Mucosa of rectum (tissue), 2 donors: ENCODE results near the gene SLC30A10.
"Not testable (repeated sequence)": the region's sequence is repeated elsewhere in the genome, so short reads cannot be mapped to it uniquely, and the experiment has no call there.

Experiments
- H3K27ac ChIP-seq, 2 donors: one replicate each; pipeline ENCODE4 v1.7.0; 2013; ENCODE audit warnings: inconsistent platforms in 2 of 2, low read depth in 2 of 2, low read length in 2 of 2
- H3K27me3 ChIP-seq, 2 donors: one replicate each; pipeline ENCODE4 v1.7.0; 2013; ENCODE audit warnings: low read length in 2 of 2; ENCODE audit not compliant: control insufficient read depth in 2 of 2, insufficient read depth in 2 of 2
- H3K36me3 ChIP-seq, 2 donors: one replicate each; pipeline ENCODE4 v1.7.0; 2013; ENCODE audit warnings: low read length in 2 of 2; ENCODE audit not compliant: control insufficient read depth in 2 of 2, insufficient read depth in 2 of 2
- H3K4me1 ChIP-seq, 2 donors: one replicate each; pipeline ENCODE4 v1.7.0; 2013; ENCODE audit warnings: low read length in 2 of 2, mild to moderate bottlenecking in 1 of 2; ENCODE audit not compliant: control insufficient read depth in 2 of 2, insufficient read depth in 2 of 2
- H3K4me3 ChIP-seq, 2 donors: one replicate each; pipeline ENCODE4 v1.7.0; 2013; ENCODE audit warnings: low read length in 2 of 2
- H3K9ac ChIP-seq, 2 donors: one replicate each; pipeline ENCODE4 v1.7.0; 2013; ENCODE audit warnings: low read length in 2 of 2, low read depth in 1 of 2, mild to moderate bottlenecking in 1 of 2
- H3K9me3 ChIP-seq, 2 donors: one replicate each; pipeline ENCODE4 v1.7.0; 2013; ENCODE audit warnings: low read length in 2 of 2; ENCODE audit not compliant: control insufficient read depth in 2 of 2
- donor health status: healthy.
- donor health status: Normal muscosa, but diverticular disease.

The SLC30A10 gene

GRCh38 chr1:219900882-219901281 is 27.5 kb downstream of the SLC30A10 start:
- Histone ChIP-seq H3K27ac (no peak overlapping the region), H3K36me3 (no peaks in the 10 kb centered on the region), H3K9me3 (no peaks in the 10 kb centered on the region), H3K4me3 (no peak overlapping the region), H3K9ac (no peak overlapping the region), H3K4me1 (peaks cover 0 to 4% of the 10 kb centered on the region in 2 donors), H3K27me3 (peaks cover 17 to 43% of the 10 kb centered on the region in 2 donors)

GRCh38 chr1:219900201-219900600 is 28.2 kb downstream of the SLC30A10 start:
- H3K9me3 ChIP-seq = no peaks in the 10 kb centered on the region
- H3K4me3 ChIP-seq = no peak overlapping the region
- peaks cover 12 to 36% of the 10 kb centered on the region in 2 donors for H3K27me3 ChIP-seq
- H3K36me3 ChIP-seq = no peaks in the 10 kb centered on the region
- H3K27ac ChIP-seq = no peak overlapping the region
- no peak overlapping the region for H3K9ac ChIP-seq
- H3K4me1 ChIP-seq = peaks cover 0 to 4% of the 10 kb centered on the region in 2 donors

DNA sequence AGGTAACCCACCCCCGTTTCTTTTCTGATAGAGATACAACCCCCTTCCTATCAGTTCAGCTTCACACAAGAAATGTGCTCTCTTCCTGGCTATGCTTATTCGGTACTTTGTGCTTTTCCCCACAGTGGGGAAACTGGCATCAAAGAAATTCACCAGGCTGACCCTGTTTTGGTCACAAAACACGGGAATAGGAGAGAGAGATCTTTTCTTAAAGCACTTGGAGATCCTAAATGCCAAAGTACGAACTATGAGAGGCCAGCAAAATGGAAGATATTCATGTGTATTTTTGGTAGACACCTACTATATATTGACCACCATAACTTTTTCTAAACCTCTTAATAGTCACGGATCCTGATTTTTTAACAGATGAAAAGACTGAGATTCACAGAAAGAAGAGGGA is 30.0 kb downstream of the SLC30A10 start:
- Histone ChIP-seq H3K27me3 (peaks cover 10 to 34% of the 10 kb centered on the region in 2 donors), H3K4me3 (no peak overlapping the region), H3K4me1 (peaks cover 0 to 4% of the 10 kb centered on the region in 2 donors), H3K27ac (no peak overlapping the region), H3K36me3 (no peaks in the 10 kb centered on the region), H3K9ac (no peak overlapping the region), H3K9me3 (no peaks in the 10 kb centered on the region)

DNA sequence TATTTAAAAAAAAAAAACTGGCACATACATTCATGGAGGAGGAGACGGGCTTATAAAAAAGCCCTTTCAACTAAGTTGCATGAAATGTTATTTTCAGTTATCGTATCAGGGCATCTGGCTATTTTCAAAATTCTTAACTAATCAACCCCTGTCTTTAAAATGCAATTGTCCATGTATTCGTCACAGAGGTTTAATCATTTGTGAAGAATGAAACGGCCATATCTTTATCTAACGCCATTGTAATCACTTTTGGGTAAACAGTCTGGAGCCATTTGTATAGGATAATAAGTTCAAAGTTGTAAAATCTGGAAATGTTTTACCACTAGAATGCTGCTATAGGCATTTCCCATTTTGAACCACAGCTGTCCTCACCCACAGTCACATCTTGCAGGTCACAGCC is 30.4 kb downstream of the SLC30A10 start:
- no peaks in the 10 kb centered on the region for H3K36me3 ChIP-seq
- no peak overlapping the region for H3K9ac ChIP-seq
- H3K4me3 ChIP-seq = no peak overlapping the region
- H3K4me1 ChIP-seq = peaks cover 0 to 4% of the 10 kb centered on the region in 2 donors
- H3K27ac ChIP-seq = no peak overlapping the region
- peaks cover 7 to 35% of the 10 kb centered on the region in 2 donors for H3K27me3 ChIP-seq
- H3K9me3 ChIP-seq = no peaks in the 10 kb centered on the region

DNA sequence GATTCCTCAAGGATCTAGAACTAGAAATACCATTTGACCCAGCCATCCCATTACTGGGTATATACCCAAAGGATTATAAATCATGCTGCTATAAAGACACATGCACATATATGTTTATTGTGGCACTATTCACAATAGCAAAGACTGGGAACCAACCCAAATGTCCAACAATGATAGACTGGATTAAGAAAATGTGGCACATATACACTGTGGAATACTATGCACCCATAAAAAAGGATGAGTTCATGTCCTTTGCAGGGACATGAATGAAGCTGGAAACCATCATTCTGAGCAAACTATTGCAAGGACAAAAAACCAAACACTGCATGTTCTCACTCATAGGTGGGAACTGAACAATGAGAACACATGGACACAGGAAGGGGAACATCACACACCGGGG is 36.1 kb downstream of the SLC30A10 start:
- not testable (repeated sequence) for H3K9me3 ChIP-seq, H3K27ac ChIP-seq, H3K36me3 ChIP-seq, H3K4me1 ChIP-seq, H3K4me3 ChIP-seq, H3K9ac ChIP-seq
- peaks cover 5 to 17% of the 10 kb centered on the region in 2 donors for H3K27me3 ChIP-seq

DNA sequence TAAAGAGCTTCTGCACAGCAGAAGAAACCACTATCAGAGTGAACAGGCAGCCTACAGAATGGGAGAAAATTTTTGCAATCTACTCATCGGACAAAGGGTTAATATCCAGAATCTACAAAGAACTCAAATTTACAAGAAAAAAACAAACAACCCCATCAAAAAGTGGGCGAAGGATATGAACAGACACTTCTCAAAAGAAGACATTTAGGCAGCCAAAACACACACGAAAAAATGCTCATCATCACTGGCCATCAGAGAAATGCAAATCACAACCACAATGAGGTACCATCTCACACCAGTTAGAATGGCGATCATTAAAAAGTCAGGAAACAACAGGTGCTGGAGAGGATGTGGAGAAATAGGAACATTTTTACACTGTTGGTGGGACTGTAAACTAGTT is 36.5 kb downstream of the SLC30A10 start:
- H3K27me3 ChIP-seq = peaks cover 4 to 17% of the 10 kb centered on the region in 2 donors
- not testable (repeated sequence) for H3K9ac ChIP-seq, H3K4me3 ChIP-seq, H3K4me1 ChIP-seq, H3K36me3 ChIP-seq, H3K9me3 ChIP-seq, H3K27ac ChIP-seq

DNA sequence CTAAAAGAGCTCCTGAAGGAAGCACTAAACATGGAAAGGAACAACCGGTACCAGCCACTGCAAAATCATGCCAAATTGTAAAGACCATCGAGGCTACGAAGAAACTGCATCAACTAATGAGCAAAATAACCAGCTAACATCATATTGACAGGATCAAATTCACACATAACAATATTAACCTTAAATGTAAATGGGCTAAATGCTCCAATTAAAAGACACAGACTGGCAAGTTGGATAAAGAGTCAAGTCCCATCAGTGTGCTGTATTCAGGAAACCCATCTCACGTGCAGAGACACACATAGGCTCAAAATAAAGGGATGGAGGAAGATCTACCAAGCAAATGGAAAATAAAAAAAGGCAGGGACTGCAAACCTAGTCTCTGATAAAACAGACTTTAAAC is 39.7 kb downstream of the SLC30A10 start:
- H3K9me3 ChIP-seq, H3K4me1 ChIP-seq, H3K4me3 ChIP-seq, H3K27ac ChIP-seq, H3K36me3 ChIP-seq, H3K9ac ChIP-seq: not testable (repeated sequence)
- H3K27me3 ChIP-seq = peaks cover 4 to 24% of the 10 kb centered on the region in 2 donors

GRCh38 chr1:219885680-219886079 is 42.7 kb downstream of the SLC30A10 start:
- Histone ChIP-seq H3K27ac (no peak overlapping the region), H3K9ac (no peak overlapping the region), H3K27me3 (peaks cover 13 to 29% of the 10 kb centered on the region in 2 donors), H3K36me3 (no peaks in the 10 kb centered on the region), H3K4me1 (no peaks in the 10 kb centered on the region), H3K4me3 (no peak overlapping the region), H3K9me3 (no peaks in the 10 kb centered on the region)

- no peak overlapping the region for H3K4me3 ChIP-seq
- H3K36me3 ChIP-seq = no peaks in the 10 kb centered on the region
- H3K4me1 ChIP-seq = no peaks in the 10 kb centered on the region
- no peak overlapping the region for H3K9ac ChIP-seq
- peaks cover 15 to 32% of the 10 kb centered on the region in 2 donors for H3K27me3 ChIP-seq
- no peaks in the 10 kb centered on the region for H3K9me3 ChIP-seq
- H3K27ac ChIP-seq = no peak overlapping the region
These were observed 44.7 kb downstream of the SLC30A10 start for GRCh38 chr1:219883400-219884332.

- Histone ChIP-seq H3K27me3 (peaks cover 19 to 37% of the 10 kb centered on the region in 2 donors), H3K36me3 (no peaks in the 10 kb centered on the region), H3K4me3 (no peak overlapping the region), H3K27ac (no peak overlapping the region), H3K4me1 (no peaks in the 10 kb centered on the region), H3K9me3 (no peaks in the 10 kb centered on the region), H3K9ac (no peak overlapping the region)
These were observed 45.6 kb downstream of the SLC30A10 start for GRCh38 chr1:219882755-219883154.
